HEK293 (cell line): ENCODE results near the gene FOXN1.
"Not testable (repeated sequence)": the region's sequence is repeated elsewhere in the genome, so short reads cannot be mapped to it uniquely, and the experiment has no call there.

ENCODE experiments used
- CTCF ChIA-PET: fragments of 350-600 bp; formaldehyde crosslinking; extraction: SDS; loops from one replicate; lab custom pipeline; 2021; ENCODE audit warnings: antibody characterized with exemption; lab: Yijun Ruan, JAX
- POLR2A ChIA-PET: fragments of 300-600 bp; formaldehyde crosslinking; extraction: SDS; loops from one replicate; lab custom pipeline; 2020; ENCODE audit warnings: antibody characterized with exemption, inconsistent platforms; lab: Yijun Ruan, JAX
- H3K27ac ChIP-seq: fragments of 200-500 bp; sonication (Bioruptor generic); 2 replicates; pipeline ENCODE4 v1.5.1; 2014; ENCODE audit warnings: low read depth, low read length, control low read depth, inconsistent platforms; ENCODE audit errors: extremely low read depth
- H3K36me3 ChIP-seq, 2 experiments: fragments of 200-500 bp in 1 of 2; sonication (Bioruptor generic) in 1 of 2; 1 replicate in 1 of 2; 2 replicates in 1 of 2; pipeline ENCODE4 v1.5.1; 2014 to 2017; ENCODE audit warnings: inconsistent platforms in 2 of 2, low read length in 2 of 2; ENCODE audit not compliant: control insufficient read depth in 2 of 2, insufficient read depth in 1 of 2
- H3K4me1 ChIP-seq: fragments of 200-500 bp; sonication (Bioruptor generic); 2 replicates; pipeline ENCODE4 v1.5.1; 2014; ENCODE audit warnings: mild to moderate bottlenecking, low read length, inconsistent platforms; ENCODE audit not compliant: control insufficient read depth, insufficient read depth
- H3K4me3 ChIP-seq: 2 replicates; pipeline ENCODE4 v1.5.1; 2011; ENCODE audit warnings: low read depth, mild to moderate bottlenecking, control low read depth, low read length, moderate library complexity
- H3K9me3 ChIP-seq: fragments of 200-500 bp; sonication (Bioruptor generic); 2 replicates; pipeline ENCODE4 v1.5.1; 2014; ENCODE audit warnings: low read depth, low read length, inconsistent platforms; ENCODE audit not compliant: control insufficient read depth, insufficient read depth
- GLIS1 ChIP-seq: fragments of 450-650 bp; formaldehyde crosslinking; IDR thresholded peaks from 2 replicates; pipeline ENCODE4 v1.5.1; 2016; ENCODE audit warnings: missing biosample characterization, missing genetic modification characterization
- ZIC2 ChIP-seq: fragments of 450-650 bp; formaldehyde crosslinking; IDR thresholded peaks from 2 replicates; pipeline ENCODE4 v1.5.1; 2016; ENCODE audit warnings: missing biosample characterization, missing genetic modification characterization
- ZNF10 ChIP-seq: fragments of 450-650 bp; formaldehyde crosslinking; IDR thresholded peaks from 2 replicates; pipeline ENCODE4 v1.5.1; 2017; ENCODE audit warnings: missing biosample characterization, missing genetic modification characterization
- ZNF202 ChIP-seq: fragments of 450-650 bp; formaldehyde crosslinking; IDR thresholded peaks from 2 replicates; pipeline ENCODE4 v1.5.1; 2016; ENCODE audit warnings: missing biosample characterization, missing genetic modification characterization, borderline replicate concordance
- ZNF23 ChIP-seq: fragments of 450-650 bp; formaldehyde crosslinking; IDR thresholded peaks from 2 replicates; pipeline ENCODE4 v1.5.1; 2016; ENCODE audit warnings: missing biosample characterization, missing genetic modification characterization, borderline replicate concordance
- ZSCAN16 ChIP-seq: fragments of 450-650 bp; formaldehyde crosslinking; IDR thresholded peaks from 2 replicates; pipeline ENCODE4 v1.5.1; 2016; ENCODE audit warnings: missing biosample characterization, missing genetic modification characterization
- TF ChIP-seq, protein P1 (sequence below): fragments of 450-650 bp; formaldehyde crosslinking; IDR thresholded peaks from 2 replicates; pipeline ENCODE4 v1.5.1; 2016; ENCODE audit warnings: missing biosample characterization, missing genetic modification characterization
- TF ChIP-seq, protein P2 (sequence below): fragments of 450-650 bp; formaldehyde crosslinking; IDR thresholded peaks from 2 replicates; pipeline ENCODE4 v1.5.1; 2016; ENCODE audit warnings: missing biosample characterization, missing genetic modification characterization
- TF ChIP-seq, protein P3 (sequence below): fragments of 450-650 bp; formaldehyde crosslinking; IDR thresholded peaks from 2 replicates; pipeline ENCODE4 v1.5.1; 2016; ENCODE audit warnings: missing biosample characterization, missing genetic modification characterization

Gene FOXN1

DNA sequence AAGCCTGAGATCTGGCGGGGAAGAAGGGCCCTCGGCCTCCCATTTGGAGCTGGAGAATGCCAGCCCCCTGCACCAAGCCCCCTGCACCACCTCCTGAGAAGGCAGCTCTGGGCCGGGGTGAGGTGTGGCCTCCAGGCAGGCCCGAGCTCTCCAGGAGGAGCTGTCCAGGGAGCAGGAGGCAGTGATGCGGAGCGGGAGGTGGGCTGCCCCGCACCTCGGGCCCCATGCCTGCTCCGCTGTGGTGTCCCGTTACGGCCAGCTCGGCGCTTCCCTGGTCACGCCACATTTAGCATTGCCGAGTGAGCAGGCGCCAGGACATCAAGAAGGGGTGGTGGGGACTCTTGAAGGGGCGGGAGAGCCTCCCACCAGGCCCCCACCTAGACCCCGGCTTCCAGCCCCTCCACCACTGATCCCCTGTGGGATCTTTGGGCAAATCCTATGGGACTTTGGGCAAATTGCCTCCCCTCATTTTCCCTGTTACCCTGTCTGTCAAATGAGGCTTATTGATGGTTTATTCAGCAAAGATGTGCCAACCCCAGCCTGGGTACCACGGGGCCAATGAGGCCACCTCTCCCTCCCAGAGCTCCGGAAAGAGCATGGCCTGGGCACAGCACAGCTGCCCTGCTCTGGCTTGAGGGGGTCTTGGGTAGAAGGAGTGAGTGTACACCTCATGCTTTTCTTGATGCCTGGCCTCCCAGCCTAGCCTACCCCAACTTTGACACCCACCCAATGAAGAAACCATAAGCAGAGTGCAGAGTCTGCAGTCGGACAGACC is 15.3 kb downstream of the FOXN1 start:
- peak; percentile 57 for TF ChIP-seq ZIC2 (tag by site-specific recombination)
- TF ChIP-seq ZSCAN16: no peak
- TF ChIP-seq ZNF23 (tag by site-specific recombination): no peak
- no peak for TF ChIP-seq ZNF202 (tag by site-specific recombination)
- TF ChIP-seq GLIS1 (tag by site-specific recombination): peak; percentile 39
- TF ChIP-seq, protein P1, sequence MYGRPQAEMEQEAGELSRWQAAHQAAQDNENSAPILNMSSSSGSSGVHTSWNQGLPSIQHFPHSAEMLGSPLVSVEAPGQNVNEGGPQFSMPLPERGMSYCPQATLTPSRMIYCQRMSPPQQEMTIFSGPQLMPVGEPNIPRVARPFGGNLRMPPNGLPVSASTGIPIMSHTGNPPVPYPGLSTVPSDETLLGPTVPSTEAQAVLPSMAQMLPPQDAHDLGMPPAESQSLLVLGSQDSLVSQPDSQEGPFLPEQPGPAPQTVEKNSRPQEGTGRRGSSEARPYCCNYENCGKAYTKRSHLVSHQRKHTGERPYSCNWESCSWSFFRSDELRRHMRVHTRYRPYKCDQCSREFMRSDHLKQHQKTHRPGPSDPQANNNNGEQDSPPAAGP: no peak
- TF ChIP-seq, protein P2, sequence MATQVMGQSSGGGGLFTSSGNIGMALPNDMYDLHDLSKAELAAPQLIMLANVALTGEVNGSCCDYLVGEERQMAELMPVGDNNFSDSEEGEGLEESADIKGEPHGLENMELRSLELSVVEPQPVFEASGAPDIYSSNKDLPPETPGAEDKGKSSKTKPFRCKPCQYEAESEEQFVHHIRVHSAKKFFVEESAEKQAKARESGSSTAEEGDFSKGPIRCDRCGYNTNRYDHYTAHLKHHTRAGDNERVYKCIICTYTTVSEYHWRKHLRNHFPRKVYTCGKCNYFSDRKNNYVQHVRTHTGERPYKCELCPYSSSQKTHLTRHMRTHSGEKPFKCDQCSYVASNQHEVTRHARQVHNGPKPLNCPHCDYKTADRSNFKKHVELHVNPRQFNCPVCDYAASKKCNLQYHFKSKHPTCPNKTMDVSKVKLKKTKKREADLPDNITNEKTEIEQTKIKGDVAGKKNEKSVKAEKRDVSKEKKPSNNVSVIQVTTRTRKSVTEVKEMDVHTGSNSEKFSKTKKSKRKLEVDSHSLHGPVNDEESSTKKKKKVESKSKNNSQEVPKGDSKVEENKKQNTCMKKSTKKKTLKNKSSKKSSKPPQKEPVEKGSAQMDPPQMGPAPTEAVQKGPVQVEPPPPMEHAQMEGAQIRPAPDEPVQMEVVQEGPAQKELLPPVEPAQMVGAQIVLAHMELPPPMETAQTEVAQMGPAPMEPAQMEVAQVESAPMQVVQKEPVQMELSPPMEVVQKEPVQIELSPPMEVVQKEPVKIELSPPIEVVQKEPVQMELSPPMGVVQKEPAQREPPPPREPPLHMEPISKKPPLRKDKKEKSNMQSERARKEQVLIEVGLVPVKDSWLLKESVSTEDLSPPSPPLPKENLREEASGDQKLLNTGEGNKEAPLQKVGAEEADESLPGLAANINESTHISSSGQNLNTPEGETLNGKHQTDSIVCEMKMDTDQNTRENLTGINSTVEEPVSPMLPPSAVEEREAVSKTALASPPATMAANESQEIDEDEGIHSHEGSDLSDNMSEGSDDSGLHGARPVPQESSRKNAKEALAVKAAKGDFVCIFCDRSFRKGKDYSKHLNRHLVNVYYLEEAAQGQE (tag by site-specific recombination): peak; percentile 69
- TF ChIP-seq, all 188 proteins: peak for 3

DNA sequence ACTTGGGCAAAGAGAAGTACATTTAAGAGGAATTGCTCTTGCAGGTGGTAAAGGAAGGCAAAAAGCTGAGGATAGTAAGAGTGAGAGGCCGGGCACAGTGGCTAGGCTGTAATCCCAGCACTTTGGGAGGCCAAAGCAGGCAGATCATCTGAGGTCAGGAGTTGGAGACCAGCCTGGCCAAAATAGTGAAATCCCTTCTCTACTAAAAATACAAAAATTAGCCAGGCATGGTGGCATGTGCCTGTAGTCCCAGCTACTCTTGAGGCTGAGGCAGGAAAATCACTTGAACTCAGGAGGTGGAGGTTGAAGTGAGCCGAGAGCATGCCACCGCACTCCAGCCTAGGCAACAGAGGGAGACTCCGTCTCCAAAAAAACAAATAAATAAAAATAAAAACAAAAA is 16.1 kb downstream of the FOXN1 start:
- CTCF ChIA-PET: interaction anchor here (0.7 to 0.9 kb wide), 3 partner anchors 19 to 628 kb away, joined by 3 to 5 read pairs (median 3); no protein-coding TSS in a partner anchor
- POLR2A ChIA-PET, H3K36me3 ChIP-seq, H3K27ac ChIP-seq, H3K9me3 ChIP-seq, H3K4me1 ChIP-seq, H3K4me3 ChIP-seq: not testable (repeated sequence)

More for the DNA sequence above, 15.3 kb downstream of the FOXN1 start:
- Histone ChIP-seq H3K27ac (no peak overlapping the region), H3K9me3 (no peaks in the 10 kb centered on the region), H3K36me3 (no peaks in the 10 kb centered on the region), H3K4me1 (peaks cover 5% of the 10 kb centered on the region; the same call in 1 of the 2 replicates), H3K4me3 (no peak overlapping the region)
- ChIA-PET CTCF (interaction anchor here (0.9 to 1.3 kb wide), 5 partner anchors 10 to 29 kb away, joined by 3 to 6 read pairs (median 4); no protein-coding TSS in a partner anchor), POLR2A (no interaction called here)

DNA sequence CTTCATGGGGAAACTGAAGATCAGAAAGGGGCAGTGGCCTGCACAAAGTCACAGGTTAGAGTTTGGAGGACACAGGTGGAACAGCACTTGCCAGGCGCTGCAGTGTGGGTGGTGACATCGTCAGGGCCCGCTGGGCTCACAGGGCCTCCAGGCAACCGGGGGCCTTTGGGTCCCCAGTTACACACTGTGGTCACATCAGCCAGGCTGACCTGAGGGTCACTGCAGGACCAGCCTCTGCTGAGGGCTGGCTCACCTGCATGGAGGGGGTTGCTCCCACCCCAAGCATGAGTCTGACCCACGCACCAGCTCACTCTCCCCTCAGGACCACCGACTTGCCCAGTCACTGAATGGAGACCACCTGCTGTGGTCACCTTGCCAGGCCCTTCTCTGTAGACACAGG is 17.0 kb downstream of the FOXN1 start:
- TF ChIP-seq, protein P3, sequence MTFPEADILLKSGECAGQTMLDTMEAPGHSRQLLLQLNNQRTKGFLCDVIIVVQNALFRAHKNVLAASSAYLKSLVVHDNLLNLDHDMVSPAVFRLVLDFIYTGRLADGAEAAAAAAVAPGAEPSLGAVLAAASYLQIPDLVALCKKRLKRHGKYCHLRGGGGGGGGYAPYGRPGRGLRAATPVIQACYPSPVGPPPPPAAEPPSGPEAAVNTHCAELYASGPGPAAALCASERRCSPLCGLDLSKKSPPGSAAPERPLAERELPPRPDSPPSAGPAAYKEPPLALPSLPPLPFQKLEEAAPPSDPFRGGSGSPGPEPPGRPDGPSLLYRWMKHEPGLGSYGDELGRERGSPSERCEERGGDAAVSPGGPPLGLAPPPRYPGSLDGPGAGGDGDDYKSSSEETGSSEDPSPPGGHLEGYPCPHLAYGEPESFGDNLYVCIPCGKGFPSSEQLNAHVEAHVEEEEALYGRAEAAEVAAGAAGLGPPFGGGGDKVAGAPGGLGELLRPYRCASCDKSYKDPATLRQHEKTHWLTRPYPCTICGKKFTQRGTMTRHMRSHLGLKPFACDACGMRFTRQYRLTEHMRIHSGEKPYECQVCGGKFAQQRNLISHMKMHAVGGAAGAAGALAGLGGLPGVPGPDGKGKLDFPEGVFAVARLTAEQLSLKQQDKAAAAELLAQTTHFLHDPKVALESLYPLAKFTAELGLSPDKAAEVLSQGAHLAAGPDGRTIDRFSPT (tag by site-specific recombination): no peak
- peak; percentile 88 for TF ChIP-seq ZNF10 (tag by site-specific recombination)
- H3K36me3 ChIP-seq: no peaks in the 10 kb centered on the region
- no peaks in the 10 kb centered on the region for H3K9me3 ChIP-seq
- no peak overlapping the region for H3K4me3 ChIP-seq
- no peak overlapping the region for H3K27ac ChIP-seq
- ChIA-PET CTCF (interaction anchor here (0.6 kb wide), 1 partner anchor 29 kb away, joined by 3 read pairs; no protein-coding TSS in a partner anchor), POLR2A (interaction anchor here (0.7 kb wide), 1 partner anchor 12 kb away, joined by 3 read pairs; no protein-coding TSS in a partner anchor)
- H3K4me1 ChIP-seq: peaks cover 5% of the 10 kb centered on the region; the same call in 1 of the 2 replicates
